NCI-H1930 (cell line): ENCODE results near the gene TAOK3.
"Not testable (repeated sequence)": the region's sequence is repeated elsewhere in the genome, so short reads cannot be mapped to it uniquely, and the experiment has no call there.

Experiments used
- DNase-seq, 2 experiments: peaks; one replicate each; lab custom pipeline; 2025; lab: John Stamatoyannopoulos, UW

Gene TAOK3

GRCh38 chr12:118337194-118337838, 35.4 kb downstream of the TAOK3 start:
- no peak for DNase-seq

GRCh38 chr12:118336123-118336522, 36.6 kb downstream of the TAOK3 start:
- DNase-seq = no peak

GRCh38 chr12:118334939-118335567, 37.7 kb downstream of the TAOK3 start:
- no peak for DNase-seq

- no peak for DNase-seq
Observed at GRCh38 chr12:118334241-118334640, 38.5 kb downstream of the TAOK3 start.

- DNase-seq = no peak
Observed at GRCh38 chr12:118332511-118332910, 40.2 kb downstream of the TAOK3 start.

- no peak for DNase-seq
Observed at GRCh38 chr12:118330421-118331018, 42.2 kb downstream of the TAOK3 start.

- no peak for DNase-seq
Observed at GRCh38 chr12:118328486-118329330, 44.0 kb downstream of the TAOK3 start.

GRCh38 chr12:118327391-118327790, 45.3 kb downstream of the TAOK3 start:
- no peak for DNase-seq

- no peak for DNase-seq
Observed at GRCh38 chr12:118326991-118327390, 45.7 kb downstream of the TAOK3 start.

GRCh38 chr12:118325081-118325480, 47.6 kb downstream of the TAOK3 start:
- DNase-seq = no peak

GRCh38 chr12:118319627-118320026, 53.1 kb downstream of the TAOK3 start:
- no peak for DNase-seq

GRCh38 chr12:118318744-118319143, 54.0 kb downstream of the TAOK3 start:
- DNase-seq = no peak

- no peak for DNase-seq
Observed at GRCh38 chr12:118317729-118318128, 55.0 kb downstream of the TAOK3 start.

GRCh38 chr12:118315821-118316220, 56.9 kb downstream of the TAOK3 start:
- no peak for DNase-seq

GRCh38 chr12:118312578-118312977, 60.1 kb downstream of the TAOK3 start:
- no peak for DNase-seq

- DNase-seq = no peak
Observed at GRCh38 chr12:118311666-118312065, 61.0 kb downstream of the TAOK3 start.

- DNase-seq = no peak
Observed at GRCh38 chr12:118310320-118310719, 62.4 kb downstream of the TAOK3 start.

GRCh38 chr12:118308006-118308405, 64.7 kb downstream of the TAOK3 start:
- not testable (repeated sequence) for DNase-seq

- no peak for DNase-seq
Observed at GRCh38 chr12:118307069-118307954, 65.4 kb downstream of the TAOK3 start.

- no peak for DNase-seq
Observed at GRCh38 chr12:118304093-118304492, 68.6 kb downstream of the TAOK3 start.

GRCh38 chr12:118302053-118302452, 70.7 kb downstream of the TAOK3 start:
- DNase-seq = no peak
